ENCODE data around the gene LNX2. TPM values are rescaled to one million over a fixed set of nuclear protein-coding genes. Genes with fewer than 3 reads are reported as not detected.

The LNX2 gene
- total RNA-seq, 1 donor from 2014 or later = 3.7 TPM

DNA sequence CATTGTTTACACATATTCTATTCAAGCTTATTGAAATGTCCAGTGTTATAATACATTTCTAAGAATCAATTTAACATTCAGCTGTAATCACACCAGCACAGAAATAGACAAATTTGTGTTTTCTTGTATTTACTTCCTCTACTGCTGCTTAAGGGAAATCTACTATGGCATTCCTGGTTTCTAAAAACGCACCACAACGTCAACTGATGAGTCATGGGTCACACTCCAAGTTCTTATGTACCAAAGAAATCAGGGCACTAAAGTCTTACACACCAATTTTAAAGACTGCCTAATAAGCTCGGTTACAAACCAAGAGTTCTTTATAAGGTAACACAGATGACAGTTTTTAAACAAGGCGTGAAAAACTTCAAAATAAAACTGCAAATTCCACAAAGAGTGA is 13.2 kb downstream of the LNX2 start:
- intact Hi-C loops (cut with DNase I) = loop anchor here (2.0 kb wide), 1 partner anchor 14 kb away; the partner anchor contains the start of genes LNX2 and POLR1D
- Histone ChIP-seq H3K27ac (peak overlapping the region in 1 of 2 donors; percentile 41), H3K4me1 (peaks cover 0 to 22% of the 10 kb centered on the region in 2 donors), H3K9me3 (no peaks in the 10 kb centered on the region), H3K4me3 (no peak overlapping the region), H3K27me3 (no peaks in the 10 kb centered on the region), H3K36me3 (no peaks in the 10 kb centered on the region)
- TF ChIP-seq, protein P1, sequence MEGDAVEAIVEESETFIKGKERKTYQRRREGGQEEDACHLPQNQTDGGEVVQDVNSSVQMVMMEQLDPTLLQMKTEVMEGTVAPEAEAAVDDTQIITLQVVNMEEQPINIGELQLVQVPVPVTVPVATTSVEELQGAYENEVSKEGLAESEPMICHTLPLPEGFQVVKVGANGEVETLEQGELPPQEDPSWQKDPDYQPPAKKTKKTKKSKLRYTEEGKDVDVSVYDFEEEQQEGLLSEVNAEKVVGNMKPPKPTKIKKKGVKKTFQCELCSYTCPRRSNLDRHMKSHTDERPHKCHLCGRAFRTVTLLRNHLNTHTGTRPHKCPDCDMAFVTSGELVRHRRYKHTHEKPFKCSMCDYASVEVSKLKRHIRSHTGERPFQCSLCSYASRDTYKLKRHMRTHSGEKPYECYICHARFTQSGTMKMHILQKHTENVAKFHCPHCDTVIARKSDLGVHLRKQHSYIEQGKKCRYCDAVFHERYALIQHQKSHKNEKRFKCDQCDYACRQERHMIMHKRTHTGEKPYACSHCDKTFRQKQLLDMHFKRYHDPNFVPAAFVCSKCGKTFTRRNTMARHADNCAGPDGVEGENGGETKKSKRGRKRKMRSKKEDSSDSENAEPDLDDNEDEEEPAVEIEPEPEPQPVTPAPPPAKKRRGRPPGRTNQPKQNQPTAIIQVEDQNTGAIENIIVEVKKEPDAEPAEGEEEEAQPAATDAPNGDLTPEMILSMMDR (IDR thresholded peaks at IDR 0.05) = no peak
- DNase-seq (ENCODE audit: low spot score in 2 of 2) = peak in 1 of 2 donors; percentile 74

DNA sequence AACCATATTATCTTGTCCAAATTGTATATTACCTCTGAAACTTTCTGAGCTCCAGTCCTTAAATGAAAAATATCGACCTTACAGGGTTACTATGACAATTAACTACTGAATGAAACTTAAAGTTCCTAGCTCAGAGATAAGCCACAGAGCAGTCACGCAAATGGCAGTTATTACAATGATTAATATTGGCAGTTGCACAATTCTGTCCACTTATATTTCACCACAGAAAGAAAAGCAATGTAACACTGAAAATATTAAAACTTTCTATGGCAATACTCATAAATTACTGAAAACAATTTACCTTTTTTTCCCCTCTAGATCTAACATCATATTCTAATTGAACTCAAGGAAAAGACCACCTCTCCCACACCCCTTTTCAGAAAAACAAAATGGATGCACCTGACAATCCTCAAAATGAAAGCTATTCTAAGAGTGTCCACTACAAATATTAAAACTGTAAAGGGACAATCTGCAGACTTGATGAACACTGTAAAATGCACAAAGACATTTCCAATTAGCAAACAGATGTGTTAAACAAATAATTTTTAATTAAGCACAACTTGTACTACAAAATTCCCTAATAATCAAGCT is 14.6 kb downstream of the LNX2 start:
- intact Hi-C loops (cut with DNase I) = loop anchor here (2.0 kb wide), 1 partner anchor 15 kb away; the partner anchor contains the start of genes LNX2 and POLR1D
- Histone ChIP-seq H3K9me3 (no peaks in the 10 kb centered on the region), H3K27me3 (no peaks in the 10 kb centered on the region), H3K36me3 (no peaks in the 10 kb centered on the region), H3K27ac (no peak overlapping the region), H3K4me3 (no peak overlapping the region), H3K4me1 (peaks cover 0 to 22% of the 10 kb centered on the region in 2 donors)
- TF ChIP-seq, protein P1 (IDR thresholded peaks at IDR 0.05) = no peak
- DNase-seq (ENCODE audit: low spot score in 2 of 2) = no peak

DNA sequence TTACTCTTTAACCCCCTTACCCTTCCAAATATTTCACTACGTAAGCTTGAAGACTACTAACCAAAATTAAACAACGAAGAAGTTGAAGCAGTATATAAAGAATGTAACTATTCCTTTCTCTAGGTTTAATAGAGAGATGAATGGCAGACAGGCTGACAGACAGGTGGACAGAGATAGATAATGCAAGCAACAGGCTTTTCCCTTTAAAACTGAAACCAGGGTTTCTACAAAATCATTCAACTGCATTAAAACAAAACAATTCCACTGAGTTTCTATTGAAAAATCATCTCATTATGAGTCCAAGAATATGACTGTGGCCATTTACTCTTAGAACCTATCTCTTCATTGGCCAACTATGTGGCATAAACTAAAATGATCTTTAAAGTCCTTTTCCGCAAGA is 15.2 kb downstream of the LNX2 start:
- Histone ChIP-seq H3K36me3 (no peaks in the 10 kb centered on the region), H3K4me3 (no peak overlapping the region), H3K4me1 (peaks cover 0 to 22% of the 10 kb centered on the region in 2 donors), H3K9me3 (no peaks in the 10 kb centered on the region), H3K27me3 (no peaks in the 10 kb centered on the region), H3K27ac (no peak overlapping the region)
- DNase-seq (ENCODE audit: low spot score in 2 of 2) = no peak
- intact Hi-C loops (cut with DNase I) = no loop called here
- TF ChIP-seq, protein P1 (IDR thresholded peaks at IDR 0.05) = no peak

DNA sequence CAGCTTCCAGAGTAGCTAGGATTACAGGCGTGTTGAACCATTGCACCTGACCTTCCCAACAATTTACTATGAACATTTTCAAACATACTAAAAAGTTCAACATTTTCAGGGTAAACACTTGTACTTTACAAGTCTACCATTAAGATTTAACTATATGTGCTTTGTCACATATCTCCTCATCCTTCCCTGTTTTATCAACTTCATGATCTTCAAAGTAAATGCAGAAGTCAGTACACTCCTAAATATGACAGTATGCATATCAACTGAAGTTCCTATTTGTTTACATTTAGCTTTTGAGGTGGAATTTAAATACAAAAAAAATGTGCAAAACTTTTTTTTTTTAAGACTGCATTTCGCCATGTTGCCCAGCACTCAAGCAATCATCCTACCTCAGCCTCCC is 18.5 kb downstream of the LNX2 start:
- H3K36me3 ChIP-seq = no peaks in the 10 kb centered on the region
- intact Hi-C loops (cut with DNase I) = no loop called here
- TF ChIP-seq, protein P1 (IDR thresholded peaks at IDR 0.05) = no peak

DNA sequence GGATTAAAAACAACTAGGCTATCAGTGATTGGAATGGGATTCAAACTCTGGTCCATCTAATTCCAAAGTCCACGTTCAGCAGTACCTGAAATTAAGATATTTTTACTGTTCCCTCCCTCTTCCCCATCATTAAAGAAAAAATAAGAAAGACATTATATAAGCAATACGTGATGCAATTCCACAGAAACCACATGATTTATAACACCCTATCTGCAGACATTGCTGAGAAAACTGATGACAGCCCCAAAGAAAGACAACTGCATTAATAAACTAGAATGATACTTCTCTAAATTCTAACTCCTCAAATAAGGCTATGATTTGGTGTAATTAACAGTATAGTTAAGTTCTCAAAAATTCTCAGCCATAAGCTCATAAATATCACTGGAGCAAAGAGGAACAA is 19.1 kb downstream of the LNX2 start:
- TF ChIP-seq, protein P1 (IDR thresholded peaks at IDR 0.05) = no peak
- H3K9me3 ChIP-seq = no peaks in the 10 kb centered on the region
- no peak overlapping the region for H3K27ac ChIP-seq
- H3K4me3 ChIP-seq = no peak overlapping the region
- peaks cover 0 to 6% of the 10 kb centered on the region in 2 donors for H3K4me1 ChIP-seq
- no peaks in the 10 kb centered on the region for H3K36me3 ChIP-seq
- H3K27me3 ChIP-seq = no peaks in the 10 kb centered on the region
- no peak for DNase-seq (ENCODE audit: low spot score in 2 of 2)
- intact Hi-C loops (cut with DNase I) = no loop called here

More for the DNA sequence above, 18.5 kb downstream of the LNX2 start:
- H3K27me3 ChIP-seq = no peaks in the 10 kb centered on the region
- no peak overlapping the region for H3K27ac ChIP-seq
- no peak for DNase-seq (ENCODE audit: low spot score in 2 of 2)
- no peak overlapping the region for H3K4me3 ChIP-seq
- H3K9me3 ChIP-seq = no peaks in the 10 kb centered on the region
- H3K4me1 ChIP-seq = peaks cover 0 to 10% of the 10 kb centered on the region in 2 donors
